Measurements from ENCODE around the gene EHF.
A peak's percentile ranks its signal among the peaks of the same experiment; 100 is the strongest.

EHF gene

DNA sequence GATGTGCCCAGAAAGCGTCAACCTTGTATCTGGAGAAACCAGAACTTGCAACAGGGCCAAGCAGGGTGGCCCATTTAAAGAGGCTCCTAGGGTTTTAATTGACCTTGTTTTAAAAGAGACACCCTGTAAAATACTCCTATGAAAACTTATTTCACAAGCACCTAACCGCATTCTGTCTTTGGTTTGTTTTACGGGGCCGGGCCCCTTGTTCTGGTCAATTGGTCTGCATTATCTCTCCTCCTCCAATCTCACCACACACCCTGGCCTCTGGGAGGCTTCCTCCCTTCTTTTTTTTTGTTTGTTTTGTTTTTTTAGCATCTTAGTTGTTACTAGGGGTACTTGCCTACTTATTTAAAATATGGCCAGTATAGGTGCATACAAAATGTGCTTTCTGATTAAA, 4.7 kb downstream of the EHF start:
- DNase-seq (ENCODE audit: low spot score) = no peak

DNA sequence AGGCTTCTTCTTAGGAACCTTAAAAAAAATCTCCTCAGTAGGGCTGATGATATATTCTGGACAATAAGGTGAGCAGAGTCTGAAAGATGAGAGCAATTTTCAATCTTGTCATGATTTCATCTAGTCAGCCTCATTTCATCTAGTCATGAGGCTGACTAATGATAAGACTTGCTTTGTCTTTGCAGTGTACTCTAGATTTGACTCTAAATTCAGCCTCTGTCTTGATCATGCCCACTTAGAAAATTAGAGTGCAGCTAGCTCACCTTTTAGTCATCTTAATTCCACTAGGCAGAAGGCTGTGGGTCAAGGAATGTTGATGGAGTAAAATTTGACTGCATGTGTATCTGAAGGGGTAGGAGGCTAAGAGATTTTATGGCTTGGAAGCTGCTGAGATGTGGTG, 5.5 kb downstream of the EHF start:
- DNase-seq (ENCODE audit: low spot score) = no peak

DNA sequence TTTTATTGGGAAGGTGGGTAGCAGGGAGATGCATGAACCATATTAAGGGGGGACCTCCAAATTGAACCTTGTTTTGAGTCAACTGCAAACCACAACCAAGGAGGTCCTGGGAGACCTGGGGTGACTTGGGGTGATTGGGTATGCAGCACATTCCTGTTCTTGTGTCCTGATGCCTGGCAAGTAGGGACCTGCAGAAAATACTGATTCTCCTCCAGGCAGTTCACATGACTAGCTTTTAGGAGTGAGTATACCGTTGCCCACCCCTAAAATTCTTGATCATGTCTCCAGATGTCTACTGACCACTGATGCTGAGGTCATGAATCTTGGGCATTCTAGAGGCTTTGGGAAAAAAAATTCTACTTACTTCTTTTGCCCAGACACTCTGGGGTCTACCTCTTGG, 6.3 kb downstream of the EHF start:
- DNase-seq (ENCODE audit: low spot score) = no peak

DNA sequence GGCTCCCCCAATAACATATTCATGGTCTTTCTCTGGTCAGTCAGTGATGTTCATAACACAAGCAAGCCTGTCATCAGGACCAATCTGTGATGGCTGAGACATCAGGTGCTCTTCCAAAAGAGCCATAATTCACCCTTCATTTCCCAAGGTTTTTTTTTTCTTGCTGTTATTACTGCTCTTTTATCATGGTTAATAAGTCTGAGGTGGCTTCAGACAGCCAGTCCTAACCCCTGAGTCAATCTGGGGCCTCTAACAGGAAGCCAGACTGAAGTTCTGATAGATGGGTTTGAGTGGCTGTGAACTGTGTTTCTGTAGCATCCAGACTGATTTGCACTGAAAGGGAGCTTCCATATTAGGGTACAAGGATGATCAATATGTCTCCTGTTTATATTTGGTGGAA, 8.8 kb downstream of the EHF start:
- DNase-seq (ENCODE audit: low spot score) = no peak

DNA sequence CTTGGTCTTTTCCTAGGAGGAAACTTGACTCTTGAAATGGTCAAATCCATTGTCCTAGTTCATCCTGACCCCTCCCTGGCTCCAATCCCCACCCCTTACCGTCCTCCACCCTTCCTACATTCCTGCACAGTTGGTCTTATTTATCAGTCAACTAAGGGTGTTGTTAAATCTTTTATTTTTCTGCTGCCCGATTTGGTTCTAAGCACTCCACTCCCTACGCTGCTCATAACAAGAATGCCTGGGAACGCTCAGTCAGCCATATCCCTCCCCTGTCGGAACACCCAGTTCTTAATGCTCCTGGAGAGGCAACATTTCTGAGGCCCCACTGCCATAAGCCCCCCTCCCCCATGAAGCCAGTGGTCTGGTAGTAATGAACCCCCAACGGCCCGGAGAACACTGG, 9.7 kb downstream of the EHF start:
- DNase-seq (ENCODE audit: low spot score) = no peak

DNA sequence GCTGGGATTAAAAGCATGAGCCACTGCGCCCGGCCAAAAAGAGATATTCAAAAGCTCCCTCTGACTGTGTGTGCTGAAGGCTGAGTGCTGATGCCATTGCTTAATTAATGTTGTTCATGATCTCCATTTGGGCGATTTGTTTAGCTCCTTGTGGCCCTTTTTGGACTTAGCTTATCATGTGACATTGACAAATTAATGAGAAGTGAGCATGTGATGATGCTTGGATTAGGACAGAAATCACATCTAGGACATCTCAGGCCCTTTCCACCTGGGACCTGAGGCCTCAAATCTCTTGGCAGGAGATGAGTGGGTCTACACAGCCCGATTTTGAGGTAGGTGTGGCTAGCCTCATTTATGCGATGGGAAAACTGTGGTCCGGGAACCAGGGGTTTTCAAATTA, 10.4 kb downstream of the EHF start:
- DNase-seq (ENCODE audit: low spot score) = no peak

DNA sequence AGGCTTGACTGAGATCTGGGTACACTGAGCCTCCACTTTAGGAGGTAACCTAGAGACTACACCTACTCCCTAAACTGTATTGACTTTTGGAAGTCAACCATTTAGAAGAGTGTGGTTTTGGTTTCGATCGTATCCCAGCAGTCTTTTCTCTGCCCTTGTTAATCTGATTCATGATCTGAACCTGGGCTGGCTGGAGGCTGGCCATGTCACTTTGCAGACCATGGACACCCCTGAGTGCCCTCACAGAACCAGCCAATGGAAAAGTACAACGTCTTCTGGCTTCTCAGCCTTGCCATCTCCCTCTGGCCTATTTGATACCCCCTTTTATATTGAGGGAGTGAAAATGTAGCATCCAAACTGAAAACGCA, 10.8 kb downstream of the EHF start:
- no peak for DNase-seq (ENCODE audit: low spot score)

DNA sequence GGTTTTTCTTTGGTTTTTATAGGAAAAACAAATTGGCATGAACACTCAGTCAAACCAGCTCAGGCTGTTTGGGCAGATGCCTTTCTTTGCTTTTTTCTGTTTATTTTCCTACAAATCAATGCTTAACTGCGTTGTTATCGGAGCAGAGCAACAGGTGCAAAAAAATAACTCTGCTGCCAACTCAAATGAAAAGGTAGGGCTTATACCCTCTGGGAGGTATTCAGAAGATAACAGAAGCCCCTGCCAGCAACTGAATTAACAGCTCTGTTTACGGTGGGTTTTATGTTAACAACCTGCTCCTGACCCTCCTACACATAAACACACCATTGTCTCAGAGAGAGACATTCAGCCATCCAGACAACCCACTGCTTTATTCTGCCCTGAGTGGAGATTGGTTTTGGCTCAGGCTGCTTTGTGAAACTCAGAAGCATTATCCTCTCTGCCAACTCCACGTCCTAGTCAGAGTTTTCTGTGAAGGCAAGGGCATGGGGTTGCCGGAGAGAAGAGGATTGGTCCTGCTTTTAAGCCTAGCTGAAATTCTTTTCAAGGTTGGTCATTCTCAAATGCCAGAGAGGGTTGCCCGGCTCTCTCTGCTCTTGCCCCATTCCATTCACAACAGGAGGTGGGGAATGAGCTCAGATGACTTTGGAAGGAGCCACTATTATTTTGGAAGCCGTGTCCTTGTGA, 11.4 kb downstream of the EHF start:
- DNase-seq (ENCODE audit: low spot score) = no peak

DNA sequence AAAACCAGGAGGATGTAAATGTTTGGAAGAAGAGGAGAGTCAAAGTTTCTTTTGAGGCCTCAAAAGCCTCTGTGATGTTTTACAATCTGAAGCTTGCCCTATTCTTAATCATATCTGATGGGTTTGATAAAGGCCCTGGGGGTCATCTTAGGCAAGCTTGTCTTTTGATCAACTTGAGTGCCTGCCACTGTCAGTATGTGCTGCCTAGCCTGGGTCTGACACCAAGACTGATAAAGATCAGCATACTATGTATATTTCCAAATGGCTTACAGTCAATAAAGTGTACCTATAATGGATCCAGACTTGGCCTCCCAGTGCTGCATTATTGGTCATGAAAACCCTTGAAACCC, 12.7 kb downstream of the EHF start:
- no peak for DNase-seq (ENCODE audit: low spot score)

DNA sequence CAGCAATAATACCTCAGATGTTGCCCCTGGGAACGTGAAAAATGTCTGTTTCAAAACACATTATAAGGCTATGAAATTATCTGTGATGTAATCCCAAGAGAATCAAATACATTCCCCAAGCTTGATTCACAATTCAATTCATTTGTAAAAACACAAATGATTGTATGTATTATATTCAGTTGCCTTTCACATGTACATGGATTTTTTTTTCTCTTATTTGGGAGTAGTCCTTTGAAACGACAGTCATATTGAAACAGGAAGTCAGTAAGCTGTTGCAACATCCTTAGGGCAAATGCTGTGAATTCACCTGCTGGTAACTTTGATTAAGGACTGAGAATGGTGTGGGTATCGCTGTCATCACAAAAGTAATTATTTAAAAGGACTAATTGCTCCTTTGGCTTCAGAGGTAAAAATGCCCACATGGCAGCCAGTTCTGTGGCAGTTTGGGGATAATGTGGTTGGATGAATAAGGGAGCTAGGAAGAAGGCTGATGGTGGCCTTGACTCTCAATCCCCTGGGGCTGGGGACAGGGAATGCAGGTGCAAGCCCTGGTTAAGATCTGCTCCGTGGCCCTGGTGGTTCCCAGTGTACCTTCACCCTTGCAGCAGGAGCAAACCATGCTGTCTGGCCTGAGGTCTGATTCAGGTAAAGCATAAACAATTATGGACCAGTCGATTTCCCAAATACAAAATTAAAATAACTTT, 13.2 kb downstream of the EHF start:
- DNase-seq (ENCODE audit: low spot score) = peak; percentile 61

DNA sequence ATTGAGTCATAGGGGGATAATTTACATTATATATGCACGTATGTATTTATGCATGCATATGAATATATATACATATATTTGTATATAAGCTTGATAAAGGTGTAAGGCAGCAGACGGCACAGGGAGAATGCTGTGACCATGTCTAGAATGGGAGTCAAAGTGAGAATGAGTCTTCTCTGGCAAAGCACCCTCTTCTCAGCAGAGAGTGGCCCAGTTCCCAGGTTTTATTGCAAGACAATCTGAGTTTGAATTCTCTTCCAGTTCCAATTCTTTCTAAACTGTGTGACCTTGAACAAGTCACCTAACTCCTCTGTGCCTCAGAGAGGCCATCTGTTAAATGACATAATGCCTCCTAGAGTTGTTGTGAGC, 13.8 kb downstream of the EHF start:
- no peak for DNase-seq (ENCODE audit: low spot score)

DNA sequence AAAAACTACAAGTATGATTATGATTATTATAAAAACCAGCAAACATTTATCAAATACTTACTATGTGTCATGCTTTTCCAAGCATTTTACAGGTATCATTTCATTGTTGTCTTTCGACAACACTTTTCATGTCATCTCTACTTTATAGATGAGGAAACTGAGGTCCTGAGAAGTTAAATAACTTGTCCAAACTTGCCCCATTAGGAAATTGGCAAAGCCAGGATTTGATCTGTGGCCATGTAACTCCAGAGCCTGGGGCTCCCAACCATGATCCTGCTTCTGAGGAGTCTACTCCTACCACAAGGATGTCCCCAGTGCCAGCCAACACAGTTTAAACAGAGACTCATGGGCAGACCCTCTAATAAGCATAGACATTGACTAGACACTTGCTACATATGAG, 15.2 kb downstream of the EHF start:
- no peak for DNase-seq (ENCODE audit: low spot score)

DNA sequence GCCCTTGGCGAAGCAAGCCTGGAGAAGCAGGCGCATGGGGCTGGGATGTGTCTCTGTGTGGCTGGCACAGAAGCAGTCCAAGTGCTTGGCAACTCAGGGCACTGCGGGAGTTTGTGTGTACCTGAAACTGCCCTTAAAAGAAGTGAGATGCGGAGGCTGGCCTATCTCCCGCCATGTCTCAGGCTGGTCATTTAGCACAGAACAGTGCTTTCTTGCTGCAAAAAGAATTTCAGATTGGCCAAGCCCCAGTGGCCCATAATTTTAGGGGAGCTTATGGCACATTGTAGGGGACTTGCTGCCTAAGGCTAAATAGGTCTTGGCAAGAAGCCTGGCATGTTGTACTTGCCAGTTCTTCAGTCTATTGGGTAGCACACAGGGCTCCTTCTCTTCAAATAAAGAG, 16.4 kb downstream of the EHF start:
- no peak for DNase-seq (ENCODE audit: low spot score)

DNA sequence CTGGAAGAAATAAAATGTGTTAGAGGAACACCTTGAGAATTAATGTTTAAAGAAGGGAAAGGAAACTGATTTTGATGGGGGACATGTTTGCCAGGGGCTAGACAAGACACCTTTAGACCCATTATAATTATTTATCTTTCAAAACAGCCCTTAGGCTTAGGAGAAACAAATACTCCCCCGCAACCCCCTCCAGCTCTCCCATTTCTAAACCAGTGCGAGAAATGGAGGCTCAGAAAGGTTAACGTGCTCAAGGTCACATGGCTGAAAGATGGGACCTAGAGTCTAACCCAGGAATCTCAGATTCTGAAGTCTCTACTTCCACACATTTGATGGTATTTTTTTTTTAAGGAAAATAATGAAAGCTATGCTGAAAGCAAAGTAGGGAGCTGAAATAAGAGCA, 18.0 kb downstream of the EHF start:
- DNase-seq (ENCODE audit: low spot score) = no peak

DNA sequence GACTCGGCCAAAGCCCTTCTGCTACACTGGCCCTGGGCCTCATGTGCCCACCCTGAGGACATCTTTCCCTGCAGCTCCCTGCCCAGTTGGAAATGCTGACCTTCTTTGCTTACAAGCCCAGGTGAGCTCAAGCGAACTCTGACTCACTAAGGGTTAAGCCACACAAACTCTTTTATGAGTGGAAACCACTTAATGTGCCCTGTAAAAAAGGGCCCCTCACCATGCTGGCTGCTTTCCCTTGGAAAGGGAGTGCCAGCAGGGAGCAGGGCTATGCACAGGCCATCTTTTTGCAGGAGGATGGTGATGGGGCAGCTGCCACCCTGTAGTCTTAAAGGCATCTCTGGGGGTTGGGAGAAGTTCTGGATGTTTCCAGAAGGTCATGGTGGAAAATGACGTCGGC, 18.7 kb downstream of the EHF start:
- peak; percentile 46 for DNase-seq (ENCODE audit: low spot score)

DNA sequence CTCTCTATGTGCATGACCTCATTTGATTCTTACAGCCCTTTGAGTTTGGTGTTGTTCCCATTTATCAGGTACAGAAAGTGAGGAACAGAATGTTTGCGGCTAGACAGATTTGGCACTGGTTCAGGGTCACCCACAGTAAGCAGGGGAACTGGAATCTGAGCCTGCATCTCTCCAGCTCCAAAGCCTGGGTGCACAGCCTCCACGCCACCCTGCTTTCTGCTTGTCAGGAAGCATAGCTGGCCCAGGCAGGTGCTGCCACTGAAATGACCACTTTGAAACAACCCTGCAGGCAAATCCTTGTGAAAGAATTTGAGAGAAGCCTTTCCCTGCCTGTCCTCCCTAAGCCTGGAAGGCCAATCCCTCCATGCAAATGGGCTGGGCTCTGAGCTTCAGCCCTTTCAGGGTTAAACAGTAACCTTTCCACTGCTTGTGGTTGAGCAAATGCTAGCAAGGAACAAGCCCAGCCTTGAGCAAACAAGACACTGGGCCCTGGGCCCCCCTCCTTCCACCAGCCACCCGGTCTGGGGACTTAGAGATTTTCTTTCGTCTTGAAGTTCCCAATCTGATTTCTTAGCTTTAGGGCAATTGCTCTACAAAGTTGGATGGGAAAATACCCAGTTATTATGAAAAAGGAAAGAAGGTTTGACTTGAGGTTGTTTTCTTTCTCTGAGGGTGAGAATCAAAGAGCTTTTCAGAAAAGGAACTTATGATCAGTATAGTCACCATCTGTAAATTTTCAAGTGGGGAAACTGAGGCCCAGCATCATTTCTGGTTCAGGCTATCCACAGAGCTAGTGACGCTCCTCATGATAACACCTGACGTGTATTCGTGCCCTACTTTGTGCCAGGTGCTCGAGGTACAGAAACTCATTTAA, 19.4 kb downstream of the EHF start:
- DNase-seq (ENCODE audit: low spot score) = peak; percentile 86

DNA sequence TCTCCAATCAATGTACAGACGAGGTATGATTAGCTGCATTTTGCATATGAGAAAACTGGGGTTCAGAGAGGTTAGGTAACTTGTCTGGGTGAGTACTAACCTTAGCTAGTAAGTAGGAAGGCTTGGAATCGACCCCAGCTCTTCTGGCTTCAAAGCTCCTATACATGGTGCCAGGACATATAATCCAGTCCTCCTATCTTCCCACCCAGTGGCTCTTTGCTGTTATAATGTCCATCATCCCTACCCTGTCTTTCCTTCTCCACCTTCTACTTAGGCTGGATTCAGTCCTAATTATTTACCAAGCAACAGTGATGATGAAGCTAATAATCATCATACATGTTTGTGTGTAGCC, 20.0 kb downstream of the EHF start:
- DNase-seq (ENCODE audit: low spot score) = peak; percentile 34

DNA sequence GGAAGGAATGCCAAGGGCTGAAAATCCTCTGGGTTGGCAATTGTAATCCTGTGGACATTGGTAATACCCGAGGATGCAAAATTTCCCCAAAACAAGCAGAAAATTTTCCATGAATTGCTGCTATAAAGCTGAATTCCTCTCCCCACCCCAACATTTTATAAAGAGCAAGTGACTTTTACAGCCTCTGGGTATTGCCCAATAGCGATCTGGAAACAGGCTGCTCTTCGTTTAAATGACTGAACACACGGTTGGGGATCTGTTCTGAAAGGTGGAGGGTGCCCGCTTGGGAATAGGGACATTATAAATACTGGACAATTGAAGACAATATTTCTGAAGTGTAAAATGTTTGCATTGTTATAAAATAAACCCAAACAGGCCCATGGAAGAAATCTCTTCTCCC, 20.6 kb downstream of the EHF start:
- DNase-seq (ENCODE audit: low spot score) = peak; percentile 53

DNA sequence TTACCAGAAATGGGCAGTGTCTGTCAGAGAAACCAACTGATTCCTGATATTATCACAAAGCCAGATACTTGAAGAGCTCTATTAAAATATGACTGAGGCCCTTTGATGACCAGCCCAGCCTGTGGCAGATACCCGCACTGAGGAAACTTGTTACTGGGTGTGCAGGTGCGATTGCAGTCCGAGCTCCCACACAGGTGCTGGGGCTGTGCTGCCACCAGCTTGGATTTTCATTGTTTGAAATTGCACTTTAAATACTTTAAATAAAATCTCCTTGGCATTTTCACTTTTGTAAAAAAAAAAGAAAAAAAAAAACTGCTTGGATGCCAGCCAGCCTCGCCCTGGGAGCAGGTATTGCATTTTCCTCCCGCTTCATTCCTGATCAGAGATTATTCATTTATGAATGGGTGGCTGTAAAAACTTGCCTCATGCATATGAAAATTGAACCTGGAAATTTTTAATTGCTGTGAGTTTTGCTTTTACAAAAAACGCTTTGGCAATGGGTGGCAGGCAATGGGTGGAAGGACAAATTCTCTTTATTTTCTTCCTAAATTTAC, 21.2 kb downstream of the EHF start:
- DNase-seq (ENCODE audit: low spot score) = peak; percentile 62

DNA sequence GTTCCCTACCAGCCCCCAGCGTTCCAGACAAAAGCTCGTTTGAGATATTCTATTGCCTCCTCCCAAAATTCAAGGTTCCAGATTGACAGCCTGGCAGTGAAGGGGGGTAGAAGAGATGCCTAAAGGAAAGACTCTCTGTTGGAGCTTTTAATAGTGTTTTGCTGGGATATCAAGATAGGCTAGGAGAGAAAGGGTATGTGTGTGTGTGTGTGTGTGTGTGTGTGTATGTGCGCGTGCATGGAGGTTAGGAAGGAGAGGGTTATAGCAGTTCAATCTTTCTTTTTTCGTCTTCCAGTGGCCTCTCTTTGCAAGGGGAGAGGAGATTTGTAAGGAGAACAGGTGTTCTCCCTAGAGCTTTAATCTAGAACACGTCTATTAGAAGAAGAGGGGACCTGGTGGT, 22.0 kb downstream of the EHF start:
- no peak for DNase-seq (ENCODE audit: low spot score)

DNA sequence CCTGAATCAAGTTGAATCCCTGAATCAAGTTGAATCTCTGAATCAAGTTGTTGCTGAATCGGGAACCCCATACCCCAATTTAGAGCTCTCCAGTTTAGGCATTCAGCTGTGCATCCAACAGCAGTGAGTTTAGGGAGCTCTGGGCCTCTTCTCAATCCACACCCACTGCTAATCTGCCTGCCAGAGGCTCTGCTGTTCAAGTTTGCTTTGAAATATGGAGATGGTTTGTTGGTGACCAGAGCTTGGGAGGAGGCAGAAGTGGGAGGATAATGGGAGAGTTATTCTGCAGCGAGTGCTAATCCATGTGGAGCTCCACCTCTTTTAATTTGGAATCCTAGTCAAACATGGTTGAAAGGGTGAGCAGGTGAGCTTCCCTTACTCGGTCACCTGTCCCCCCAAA, 22.4 kb downstream of the EHF start:
- DNase-seq (ENCODE audit: low spot score) = no peak

DNA sequence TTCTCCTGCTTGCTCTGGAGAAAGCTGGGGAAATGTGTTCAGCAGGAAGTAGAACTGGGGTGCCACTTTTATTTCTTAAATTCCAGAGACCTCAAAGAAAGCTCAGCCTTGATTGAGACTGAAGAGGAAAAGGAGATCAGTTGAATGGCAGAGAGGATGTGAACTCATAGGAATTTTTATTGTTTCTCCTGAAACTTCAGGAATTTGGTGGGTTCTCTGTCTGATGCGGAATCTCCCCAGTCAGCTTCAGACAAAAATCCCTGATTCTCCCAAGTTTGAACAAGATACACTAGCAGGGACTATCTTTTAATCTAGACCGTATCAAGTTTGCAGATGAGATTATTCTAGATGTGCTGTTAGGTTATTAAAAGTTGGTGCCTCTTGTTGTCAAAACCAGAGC, 23.0 kb downstream of the EHF start:
- no peak for DNase-seq (ENCODE audit: low spot score)
